K562 treated with DMSO at 1 percent for 12 hours (cell line): ENCODE measurements around the gene ARHGAP1. TPM values are rescaled to one million over a fixed set of nuclear protein-coding genes. Genes with fewer than 3 reads are reported as not detected.

Experiments
- total RNA-seq: library from RNA; unstranded; fragments of 300-600 nt; gene quantifications from 2 replicates; pipeline ENCODE4 v1.2.3, GENCODE V29; 2022; ENCODE audit not compliant: insufficient read depth

The ARHGAP1 gene
- 12.3 and 26.3 TPM in 2 replicates for total RNA-seq

DNA sequence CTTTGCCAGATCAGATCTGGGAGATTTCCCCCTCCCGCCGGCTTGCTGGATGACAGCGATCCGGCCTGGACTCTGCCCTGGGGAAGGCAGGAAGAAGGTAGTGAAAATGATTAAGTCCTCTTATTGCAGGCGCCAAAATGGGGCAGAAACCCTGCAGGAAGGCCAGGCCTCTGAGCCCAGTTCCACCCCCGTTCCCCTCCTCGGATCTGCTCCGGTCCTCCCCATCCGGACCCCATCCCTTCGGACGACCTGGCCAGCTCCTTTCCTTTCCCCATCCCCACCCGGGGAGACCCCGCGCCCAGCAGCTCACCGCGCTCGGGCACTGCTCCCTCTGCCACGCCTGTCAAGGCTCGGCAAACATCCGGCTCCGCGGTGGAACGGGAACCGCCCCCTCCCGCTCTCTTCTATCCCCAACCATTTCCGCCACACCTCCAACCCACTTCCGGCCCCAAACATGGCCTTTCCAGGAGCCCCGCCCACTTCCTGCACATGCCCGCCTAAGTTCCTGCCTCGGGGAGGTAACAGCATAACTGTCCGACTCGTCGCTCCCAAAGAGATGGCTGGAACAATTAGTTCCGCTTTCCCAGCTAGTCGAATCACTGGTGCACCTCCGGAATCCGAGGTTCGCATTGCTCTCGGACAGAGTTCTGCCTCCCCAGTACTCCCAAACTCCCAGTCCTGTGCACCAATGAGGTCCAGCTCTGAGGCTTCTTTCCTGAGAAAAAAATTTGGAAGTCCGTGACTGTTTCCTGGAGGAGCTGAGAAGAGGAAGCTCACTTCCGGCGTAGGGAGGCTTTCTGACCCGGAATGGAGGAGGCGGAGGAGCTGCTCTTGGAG, at the start of gene ARHGAP1, which contains the start of gene ZNF408:
ARHGAP1 (minus strand) TSS at position 379 of the 837 bp plus-strand sequence. CDS start 4,512 bp downstream, outside the sequence.
ZNF408 (plus strand) TSS at position 791 of the 837 bp plus-strand sequence; CDS start at position 808, 17 bp downstream.

DNA sequence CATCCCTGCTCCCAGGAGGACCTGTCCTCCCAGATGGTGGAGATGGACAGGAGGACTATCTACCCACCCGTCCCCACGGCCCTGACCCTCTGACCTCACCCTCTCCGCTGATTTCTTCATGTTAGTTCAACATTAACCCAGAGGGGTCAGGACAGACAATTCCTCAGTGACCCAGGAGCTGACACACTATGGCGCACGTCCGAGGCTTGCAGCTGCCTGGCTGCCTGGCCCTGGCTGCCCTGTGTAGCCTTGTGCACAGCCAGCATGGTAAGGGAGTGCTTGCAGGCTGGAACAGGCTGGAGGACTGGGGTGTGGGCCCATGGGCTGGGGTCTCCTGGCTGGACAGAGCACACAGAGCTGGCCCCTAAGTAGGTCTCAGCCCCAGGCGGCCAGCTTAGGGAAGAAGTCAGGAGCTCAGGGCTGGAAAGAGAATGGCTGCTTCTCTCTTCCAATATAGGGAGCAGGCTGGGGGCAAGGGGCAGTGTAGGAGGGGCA, 18.7 kb upstream of the ARHGAP1 start, which contains the start of gene F2:
F2 (plus strand) TSS at position 166 of the 495 bp plus-strand sequence; CDS start at position 189, 23 bp downstream.

Other genes starting within 250 kb of the ARHGAP1 start
- 18.6 and 38.8 TPM in 2 replicates for gene AMBRA1, start 106.6 kb downstream of the ARHGAP1 start, total RNA-seq
- gene HARBI1, start 83.4 kb downstream of the ARHGAP1 start, total RNA-seq: 5.3 and 19.6 TPM in 2 replicates
- gene ATG13, start 83.1 kb downstream of the ARHGAP1 start, total RNA-seq: 32.7 and 57.2 TPM in 2 replicates
- 11.5 and 14.0 TPM in 2 replicates for gene ZNF408, start 412 bp upstream of the ARHGAP1 start, total RNA-seq
- gene F2, start 18.6 kb upstream of the ARHGAP1 start, total RNA-seq: not detected in 2 replicates
- gene CKAP5, start 145.7 kb upstream of the ARHGAP1 start, total RNA-seq: 26.1 and 84.9 TPM in 2 replicates
- 0.91 TPM in 1 of 2 replicates, not detected in the other for gene LRP4, start 217.9 kb upstream of the ARHGAP1 start, total RNA-seq
- gene CSTPP1, start 236.1 kb upstream of the ARHGAP1 start, total RNA-seq: 22.3 and 27.0 TPM in 2 replicates